ENCODE measurements around the gene HDX.
"Not testable (repeated sequence)": the region's sequence is repeated elsewhere in the genome, so short reads cannot be mapped to it uniquely, and the experiment has no call there.

The HDX gene

GRCh38 chrX:84501798-84502628, at the start of gene HDX:
Gene HDX (minus strand): TSS chrX:84502453. CDS start chrX:84475397, 27,056 bp downstream.
- peak; percentile 71 for DNase-seq (ENCODE audit: extremely low read depth, low read depth)
- TF ChIP-seq CTCF (IDR thresholded peaks at IDR 0.05; ENCODE audit: low read depth, low read length) = no peak

- DNase-seq (ENCODE audit: extremely low read depth, low read depth) = not testable (repeated sequence)
These were observed 39.1 kb upstream of the HDX start for GRCh38 chrX:84541315-84541714.

- not testable (repeated sequence) for DNase-seq (ENCODE audit: extremely low read depth, low read depth)
These were observed 35.4 kb upstream of the HDX start for GRCh38 chrX:84537627-84538026.

- no peak for TF ChIP-seq CTCF (IDR thresholded peaks at IDR 0.05; ENCODE audit: low read depth, low read length)
- DNase-seq (ENCODE audit: extremely low read depth, low read depth) = no peak
These were observed 13.8 kb downstream of the HDX start for GRCh38 chrX:84488426-84488825.

GRCh38 chrX:84487365-84488353, 14.6 kb downstream of the HDX start:
- no peak for TF ChIP-seq CTCF (IDR thresholded peaks at IDR 0.05; ENCODE audit: low read depth, low read length)
- no peak for DNase-seq (ENCODE audit: extremely low read depth, low read depth)

GRCh38 chrX:84479086-84479485, 23.2 kb downstream of the HDX start:
- no peak for TF ChIP-seq CTCF (IDR thresholded peaks at IDR 0.05; ENCODE audit: low read depth, low read length)
- DNase-seq (ENCODE audit: extremely low read depth, low read depth) = no peak

- DNase-seq (ENCODE audit: extremely low read depth, low read depth) = no peak
- no peak for TF ChIP-seq CTCF (IDR thresholded peaks at IDR 0.05; ENCODE audit: low read depth, low read length)
These were observed 25.1 kb downstream of the HDX start for GRCh38 chrX:84477114-84477513.

GRCh38 chrX:84475596-84475995, 26.7 kb downstream of the HDX start:
- DNase-seq (ENCODE audit: extremely low read depth, low read depth) = no peak
- no peak for TF ChIP-seq CTCF (IDR thresholded peaks at IDR 0.05; ENCODE audit: low read depth, low read length)

All from AG09319 (cell line).